ENCODE data around the gene PDE7B. TPM values are rescaled to one million over a fixed set of nuclear protein-coding genes. Genes with fewer than 3 reads are reported as not detected.
A peak's percentile ranks its signal among the peaks of the same experiment; 100 is the strongest.
"Not testable (repeated sequence)": the region's sequence is repeated elsewhere in the genome, so short reads cannot be mapped to it uniquely, and the experiment has no call there.

PDE7B gene
- polyA plus RNA-seq, 1 of the 3 experiments (the other 2 are of a cell fraction): 1.9 TPM

DNA sequence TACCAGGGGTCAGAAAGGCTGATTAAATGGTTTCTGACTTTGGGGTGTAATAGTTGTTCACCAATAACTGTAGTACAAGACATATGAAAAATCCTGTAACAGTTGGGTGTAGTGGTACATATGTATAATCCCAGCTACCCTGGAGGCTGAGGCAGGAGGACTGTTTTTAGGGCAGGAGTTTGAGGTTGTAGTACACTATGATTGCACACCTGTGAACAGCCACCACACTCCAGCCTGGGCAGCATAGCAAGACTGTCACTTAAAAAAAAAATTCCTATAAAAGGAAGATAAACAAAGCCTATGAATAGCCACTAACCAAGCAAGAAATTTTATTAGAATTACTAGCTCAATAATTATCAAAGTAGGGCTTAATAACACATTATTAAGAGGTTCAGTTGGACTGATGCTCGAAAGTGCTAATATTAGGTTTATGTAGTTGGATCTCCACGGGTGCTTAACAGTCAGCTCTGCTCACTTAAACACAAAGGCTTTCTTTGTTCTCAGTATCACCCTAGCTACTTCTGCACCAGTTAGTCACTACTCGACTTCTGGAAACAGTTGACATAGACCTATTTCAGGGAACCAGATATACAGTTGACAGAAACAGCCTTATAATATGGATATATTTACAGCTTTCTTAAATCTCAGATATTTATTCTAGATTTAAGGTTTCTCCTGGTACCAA lies 285.6 kb downstream of the PDE7B start:
- DNase-seq: no peak

DNA sequence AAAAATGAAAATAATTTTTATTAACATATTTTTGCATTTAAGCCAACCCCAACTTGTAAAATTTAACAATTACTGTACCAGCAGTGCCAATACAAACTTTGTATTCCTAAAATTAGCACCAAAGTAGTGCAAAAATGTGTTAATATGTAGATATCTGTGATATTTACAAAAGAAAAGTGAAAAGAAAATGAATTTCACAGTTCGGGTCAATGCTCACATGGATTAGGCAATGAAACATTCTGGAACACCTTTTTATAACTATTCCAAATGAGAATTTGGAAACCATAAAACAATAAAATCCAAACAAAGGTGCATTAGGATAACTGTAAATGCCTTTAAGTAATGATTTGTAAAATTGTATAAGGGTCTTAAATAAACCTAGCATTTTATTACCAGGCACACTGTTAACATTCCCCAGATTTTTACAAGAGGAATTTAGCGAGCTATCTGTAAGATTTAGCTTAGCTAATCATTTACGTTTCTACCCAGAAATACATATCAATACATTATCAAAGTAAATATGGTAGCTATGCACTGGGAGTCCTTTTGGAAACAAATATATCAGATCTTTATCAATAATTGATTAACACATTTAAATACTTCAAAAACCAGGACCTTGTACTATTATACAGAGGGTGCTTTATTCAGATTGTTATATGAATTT lies 286.4 kb downstream of the PDE7B start:
- peak overlapping the region in 1 of 2 experiments; percentile 27; a peak in 1 of 4 replicates for H3K27ac ChIP-seq (ENCODE audit: low read depth in 2 of 2, low read length in 1 of 2)
- no peak overlapping the region for H3K4me3 ChIP-seq (ENCODE audit: low read depth in 2 of 2, low read length in 1 of 2)
- POLR2A ChIA-PET: interaction anchor here (1.4 kb wide), 1 partner anchor 24 kb away, joined by 3 read pairs; no protein-coding TSS in a partner anchor
- no peak overlapping the region for H3K9ac ChIP-seq
- H4K20me1 ChIP-seq (ENCODE audit: insufficient read depth): no peaks in the 10 kb centered on the region
- CTCF ChIA-PET: interaction anchor here (0.9 to 1.7 kb wide), 4 partner anchors 10 to 103 kb away, joined by 3 to 4 read pairs (median 3); no protein-coding TSS in a partner anchor
- H3F3A ChIP-seq (replicated peaks; ENCODE audit: insufficient read depth): peaks cover 8% of the 10 kb centered on the region
- H3K9me3 ChIP-seq: no peaks in the 10 kb centered on the region
- H3K4me2 ChIP-seq: 0 out of 2 replicates have a peak overlapping the region, but pooled peaks have one; percentile 1
- no peak overlapping the region for H2AFZ ChIP-seq (ENCODE audit: low read depth)
- no peaks in the 10 kb centered on the region for H3K4me1 ChIP-seq (ENCODE audit: control insufficient read depth in 1 of 2, insufficient read depth in 2 of 2, low read depth in 1 of 2, low read length in 1 of 2)
- TF ChIP-seq POLR2AphosphoS5 (IDR thresholded peaks at IDR 0.05; ENCODE audit: low read depth, low read length) (no peak), RXRA (IDR thresholded peaks at IDR 0.05; ENCODE audit: borderline replicate concordance, low read depth) (no peak), TCF12 (IDR thresholded peaks at IDR 0.05) (no peak)
- no peaks in the 10 kb centered on the region for H3K27me3 ChIP-seq (ENCODE audit: insufficient read depth)
- no peaks in the 10 kb centered on the region for H3K9me2 ChIP-seq
- H3K79me2 ChIP-seq (ENCODE audit: insufficient read depth): no peaks in the 10 kb centered on the region
- no peaks in the 10 kb centered on the region for H3K36me3 ChIP-seq (replicated peaks in 1 of 2; ENCODE audit: control insufficient read depth in 1 of 2, insufficient read depth in 2 of 2, low read length in 1 of 2)
- 86% methylated on average over 3 of the region's 3 CpGs for WGBS (ENCODE audit: low lambda C conversion rate)
- no peak for DNase-seq

More for the DNA sequence above, 285.6 kb downstream of the PDE7B start:
- Histone ChIP-seq H3K4me3 (ENCODE audit: low read depth in 2 of 2, low read length in 1 of 2) (no peak overlapping the region), H3K27me3 (ENCODE audit: insufficient read depth) (no peaks in the 10 kb centered on the region), H3K9ac (no peak overlapping the region), H2AFZ (ENCODE audit: low read depth) (no peak overlapping the region), H3K27ac (ENCODE audit: low read depth in 2 of 2, low read length in 1 of 2) (peak overlapping the region in 1 of 2 experiments; percentile 27; a peak in 1 of 4 replicates), H3K79me2 (ENCODE audit: insufficient read depth) (no peaks in the 10 kb centered on the region), H4K20me1 (ENCODE audit: insufficient read depth) (no peaks in the 10 kb centered on the region), H3F3A (replicated peaks; ENCODE audit: insufficient read depth) (peaks cover 8% of the 10 kb centered on the region), H3K4me2 (0 out of 2 replicates have a peak overlapping the region, but pooled peaks have one; percentile 1), H3K9me3 (no peaks in the 10 kb centered on the region), H3K9me2 (no peaks in the 10 kb centered on the region), H3K36me3 (replicated peaks in 1 of 2; ENCODE audit: control insufficient read depth in 1 of 2, insufficient read depth in 2 of 2, low read length in 1 of 2) (no peaks in the 10 kb centered on the region), H3K4me1 (ENCODE audit: control insufficient read depth in 1 of 2, insufficient read depth in 2 of 2, low read depth in 1 of 2, low read length in 1 of 2) (no peaks in the 10 kb centered on the region)
- ChIA-PET POLR2A (interaction anchor here (1.4 kb wide), 1 partner anchor 23 kb away, joined by 3 read pairs; no protein-coding TSS in a partner anchor), CTCF (interaction anchor here (0.6 to 1.7 kb wide), 4 partner anchors 9 to 642 kb away, joined by 3 to 4 read pairs (median 3); no protein-coding TSS in a partner anchor)
- TF ChIP-seq, protein P1, sequence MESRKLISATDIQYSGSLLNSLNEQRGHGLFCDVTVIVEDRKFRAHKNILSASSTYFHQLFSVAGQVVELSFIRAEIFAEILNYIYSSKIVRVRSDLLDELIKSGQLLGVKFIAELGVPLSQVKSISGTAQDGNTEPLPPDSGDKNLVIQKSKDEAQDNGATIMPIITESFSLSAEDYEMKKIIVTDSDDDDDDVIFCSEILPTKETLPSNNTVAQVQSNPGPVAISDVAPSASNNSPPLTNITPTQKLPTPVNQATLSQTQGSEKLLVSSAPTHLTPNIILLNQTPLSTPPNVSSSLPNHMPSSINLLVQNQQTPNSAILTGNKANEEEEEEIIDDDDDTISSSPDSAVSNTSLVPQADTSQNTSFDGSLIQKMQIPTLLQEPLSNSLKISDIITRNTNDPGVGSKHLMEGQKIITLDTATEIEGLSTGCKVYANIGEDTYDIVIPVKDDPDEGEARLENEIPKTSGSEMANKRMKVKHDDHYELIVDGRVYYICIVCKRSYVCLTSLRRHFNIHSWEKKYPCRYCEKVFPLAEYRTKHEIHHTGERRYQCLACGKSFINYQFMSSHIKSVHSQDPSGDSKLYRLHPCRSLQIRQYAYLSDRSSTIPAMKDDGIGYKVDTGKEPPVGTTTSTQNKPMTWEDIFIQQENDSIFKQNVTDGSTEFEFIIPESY (IDR thresholded peaks at IDR 0.05; ENCODE audit: borderline replicate concordance, low read depth): no peak
- TF ChIP-seq ELF1 (IDR thresholded peaks at IDR 0.05) (no peak), EZH2phosphoT487 (IDR thresholded peaks at IDR 0.05; ENCODE audit: borderline replicate concordance, low read depth) (no peak), YY1 (IDR thresholded peaks at IDR 0.05; ENCODE audit: low read depth) (no peak), FOSL2 (IDR thresholded peaks at IDR 0.05; ENCODE audit: borderline replicate concordance, low read depth) (no peak), TCF12 (IDR thresholded peaks at IDR 0.05) (no peak), NFIC (IDR thresholded peaks at IDR 0.05; ENCODE audit: borderline replicate concordance) (no peak)
- TF ChIP-seq, protein P2, sequence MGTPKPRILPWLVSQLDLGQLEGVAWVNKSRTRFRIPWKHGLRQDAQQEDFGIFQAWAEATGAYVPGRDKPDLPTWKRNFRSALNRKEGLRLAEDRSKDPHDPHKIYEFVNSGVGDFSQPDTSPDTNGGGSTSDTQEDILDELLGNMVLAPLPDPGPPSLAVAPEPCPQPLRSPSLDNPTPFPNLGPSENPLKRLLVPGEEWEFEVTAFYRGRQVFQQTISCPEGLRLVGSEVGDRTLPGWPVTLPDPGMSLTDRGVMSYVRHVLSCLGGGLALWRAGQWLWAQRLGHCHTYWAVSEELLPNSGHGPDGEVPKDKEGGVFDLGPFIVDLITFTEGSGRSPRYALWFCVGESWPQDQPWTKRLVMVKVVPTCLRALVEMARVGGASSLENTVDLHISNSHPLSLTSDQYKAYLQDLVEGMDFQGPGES (IDR thresholded peaks at IDR 0.05; ENCODE audit: low read depth, low read length): no peak
- 65% methylated on average over 2 of the region's 3 CpGs for WGBS (ENCODE audit: low lambda C conversion rate)

DNA sequence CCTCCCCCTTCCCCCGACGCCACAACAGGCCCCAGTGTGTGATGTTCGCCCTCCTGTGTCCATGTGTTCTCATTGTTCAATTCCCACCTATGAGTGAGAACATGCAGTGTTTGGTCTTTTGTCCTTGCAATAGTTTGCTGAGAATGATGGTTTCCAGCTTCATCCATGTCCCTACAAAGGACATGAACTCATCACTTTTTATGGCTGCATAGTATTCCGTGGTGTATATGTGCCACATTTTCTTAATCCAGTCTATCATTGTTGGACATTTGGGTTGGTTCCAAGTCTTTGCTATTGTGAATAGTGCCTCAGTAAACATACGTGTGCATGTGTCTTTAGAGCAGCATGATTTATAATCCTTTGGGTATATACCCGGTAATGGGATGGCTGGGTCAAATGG lies 287.6 kb downstream of the PDE7B start:
- POLR2A ChIA-PET; H3F3A ChIP-seq (replicated peaks; ENCODE audit: insufficient read depth); DNase-seq; H3K9ac ChIP-seq; H3K4me3 ChIP-seq (ENCODE audit: low read depth in 2 of 2, low read length in 1 of 2); H3K27ac ChIP-seq (ENCODE audit: low read depth in 2 of 2, low read length in 1 of 2); H3K79me2 ChIP-seq (ENCODE audit: insufficient read depth); H3K4me1 ChIP-seq (ENCODE audit: control insufficient read depth in 1 of 2, insufficient read depth in 2 of 2, low read depth in 1 of 2, low read length in 1 of 2); H3K36me3 ChIP-seq (replicated peaks in 1 of 2; ENCODE audit: control insufficient read depth in 1 of 2, insufficient read depth in 2 of 2, low read length in 1 of 2); H2AFZ ChIP-seq (ENCODE audit: low read depth); CTCF ChIA-PET; H4K20me1 ChIP-seq (ENCODE audit: insufficient read depth); H3K27me3 ChIP-seq (ENCODE audit: insufficient read depth); H3K4me2 ChIP-seq; H3K9me3 ChIP-seq; H3K9me2 ChIP-seq: not testable (repeated sequence)
- 86% methylated on average over 6 of the region's 6 CpGs for WGBS (ENCODE audit: low lambda C conversion rate)

All from SK-N-SH (cell line).